NAMALWA (cell line): ENCODE data around the gene SMIM24.
"Not testable (repeated sequence)": the region's sequence is repeated elsewhere in the genome, so short reads cannot be mapped to it uniquely, and the experiment has no call there.

Experiments used
- DNase-seq: peaks from one replicate; pipeline ENCODE4 v3.0.0-alpha.2; 2015; ENCODE audit warnings: low spot score

The SMIM24 gene

DNA sequence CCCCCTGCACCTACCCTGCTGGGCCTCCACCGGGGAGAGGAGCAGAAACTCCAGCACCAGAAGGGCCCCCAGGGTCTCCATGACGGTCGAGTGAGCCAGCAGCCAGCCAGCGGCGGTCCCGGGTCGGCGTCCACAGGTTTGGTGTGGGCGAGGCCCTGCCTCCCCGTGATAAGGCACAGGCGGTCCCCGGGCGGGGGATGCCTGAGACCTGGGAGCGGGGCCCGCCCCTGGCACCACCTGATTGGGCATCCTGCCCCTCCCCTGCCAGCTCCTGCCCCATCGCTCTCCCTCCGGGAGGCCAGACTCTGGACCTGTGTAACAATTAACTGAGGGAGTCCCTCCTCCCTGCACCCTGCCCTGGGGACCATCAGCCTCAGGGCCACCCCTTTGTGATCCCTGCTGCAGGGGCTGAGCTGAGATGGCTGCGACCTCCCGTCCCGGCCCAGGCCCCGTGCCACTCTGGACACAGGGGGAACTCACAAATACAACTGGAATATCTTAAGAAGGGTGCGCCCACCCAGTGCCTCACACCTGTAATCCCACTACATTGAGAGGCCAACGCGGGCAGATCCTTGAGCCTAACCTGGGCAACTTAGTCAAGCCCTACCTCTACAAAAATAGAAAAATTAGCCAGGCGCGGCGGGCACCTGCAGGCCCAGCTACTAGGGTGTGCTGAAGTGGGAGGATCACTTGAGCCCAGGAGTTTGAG lies at the start of gene SMIM24:
Gene SMIM24 (minus strand): TSS at position 143 of the 709 bp plus-strand sequence. CDS start 62 bp downstream, at position 81.
- peak; percentile 48 for DNase-seq

DNA sequence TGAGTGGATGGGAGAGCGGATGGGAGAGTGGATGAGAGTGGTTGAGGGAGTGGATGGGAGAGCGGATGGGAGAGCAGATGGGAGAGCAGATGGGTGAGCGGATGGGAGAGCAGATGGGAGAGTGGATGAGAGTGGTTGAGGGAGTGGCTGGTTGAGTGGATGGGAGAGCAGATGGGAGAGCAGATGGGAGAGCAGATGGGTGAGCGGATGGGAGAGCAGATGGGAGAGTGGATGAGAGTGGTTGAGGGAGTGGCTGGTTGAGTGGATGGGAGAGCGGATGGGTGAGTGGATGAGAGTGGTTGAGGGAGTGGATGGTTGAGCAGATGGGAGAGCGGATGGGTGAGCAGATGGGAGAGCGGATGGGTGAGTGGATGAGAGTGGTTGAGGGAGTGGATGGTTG lies 49.0 kb upstream of the SMIM24 start:
- DNase-seq, result not testable (repeated sequence)

GRCh38 chr19:3528539-3529211 lies 48.4 kb upstream of the SMIM24 start:
- no peak for DNase-seq

DNA sequence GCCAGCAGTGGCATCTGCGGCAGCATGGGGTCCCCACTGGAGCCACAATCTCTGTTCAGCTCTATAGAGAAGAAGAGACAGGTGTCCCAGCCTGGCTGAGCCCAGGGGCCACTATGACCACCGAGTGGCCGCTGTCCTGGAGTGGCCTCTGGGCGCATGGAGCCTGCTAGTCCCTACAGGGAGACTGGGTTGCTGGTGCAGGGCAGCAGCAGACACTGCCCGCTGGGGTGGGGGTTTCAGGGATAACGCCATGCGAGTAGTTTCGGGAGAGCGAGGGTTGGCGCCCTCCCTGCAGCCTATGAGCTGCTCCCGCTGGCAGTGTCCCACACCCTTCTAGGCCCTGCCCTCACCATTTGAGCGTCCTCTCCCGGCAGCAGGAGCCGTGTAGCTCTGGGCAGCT lies 47.8 kb upstream of the SMIM24 start:
- DNase-seq, result no peak

- DNase-seq, result no peak
Observed at GRCh38 chr19:3527238-3527910, 47.0 kb upstream of the SMIM24 start.

DNA sequence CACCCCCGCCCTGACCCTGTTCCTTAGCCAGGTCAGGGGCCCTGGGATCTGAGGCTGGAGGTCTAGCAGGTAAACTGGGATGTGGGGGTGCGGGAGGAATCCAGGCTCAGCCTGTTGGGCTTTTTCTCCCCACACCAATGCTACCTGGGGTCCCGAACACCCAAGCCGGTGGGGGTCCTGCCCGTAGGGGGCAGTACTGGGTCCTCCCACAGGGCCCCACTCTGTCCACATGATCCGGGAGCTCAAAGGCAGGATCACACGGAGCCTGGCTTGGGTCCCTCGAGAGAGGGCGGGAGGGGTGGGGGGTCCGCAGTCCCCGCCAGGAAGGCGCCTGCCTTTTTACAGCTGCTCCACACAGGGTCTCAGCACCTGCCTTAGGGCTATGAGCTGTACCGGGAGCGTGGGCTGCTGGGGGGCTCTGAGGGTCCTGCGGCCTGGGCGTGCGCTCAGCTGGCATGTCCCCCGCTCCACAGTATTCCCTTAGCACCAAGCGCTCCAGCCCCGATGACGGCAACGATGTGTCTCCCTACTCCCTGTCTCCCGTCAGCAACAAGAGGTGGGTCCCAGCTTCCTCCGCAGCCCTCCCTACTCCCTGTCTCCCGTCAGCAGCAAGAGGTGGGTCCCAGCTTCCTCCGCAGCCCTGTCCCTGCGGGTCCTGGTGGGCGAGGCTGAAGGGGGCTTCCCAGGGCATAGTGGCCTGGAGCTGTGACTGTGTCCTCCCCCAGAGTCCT lies 46.3 kb upstream of the SMIM24 start:
- DNase-seq, result no peak

GRCh38 chr19:3524904-3525451 lies 44.7 kb upstream of the SMIM24 start:
- DNase-seq, result no peak

- DNase-seq, result no peak
Observed at GRCh38 chr19:3524078-3524842, 43.9 kb upstream of the SMIM24 start.

- DNase-seq, result no peak
Observed at GRCh38 chr19:3523361-3524077, 43.2 kb upstream of the SMIM24 start.

- no peak for DNase-seq
Observed at GRCh38 chr19:3522421-3523360, 42.4 kb upstream of the SMIM24 start.

DNA sequence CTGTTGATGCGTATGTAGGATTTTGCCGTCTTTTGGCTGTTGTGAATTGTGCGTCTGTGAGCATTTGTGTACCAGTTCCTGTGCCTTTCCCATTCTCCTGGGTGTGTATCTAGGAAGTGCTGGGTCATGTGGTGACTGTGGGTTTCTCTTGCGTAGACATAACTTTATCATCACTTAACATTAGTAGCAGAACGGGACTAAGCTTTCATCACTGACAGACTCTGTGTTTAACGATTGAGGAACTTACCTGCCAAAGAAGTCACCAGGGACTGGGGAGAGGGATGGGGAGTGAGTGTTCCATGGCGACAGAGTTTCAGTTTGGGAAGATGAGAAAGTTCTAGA lies 40.8 kb upstream of the SMIM24 start:
- no peak for DNase-seq

DNA sequence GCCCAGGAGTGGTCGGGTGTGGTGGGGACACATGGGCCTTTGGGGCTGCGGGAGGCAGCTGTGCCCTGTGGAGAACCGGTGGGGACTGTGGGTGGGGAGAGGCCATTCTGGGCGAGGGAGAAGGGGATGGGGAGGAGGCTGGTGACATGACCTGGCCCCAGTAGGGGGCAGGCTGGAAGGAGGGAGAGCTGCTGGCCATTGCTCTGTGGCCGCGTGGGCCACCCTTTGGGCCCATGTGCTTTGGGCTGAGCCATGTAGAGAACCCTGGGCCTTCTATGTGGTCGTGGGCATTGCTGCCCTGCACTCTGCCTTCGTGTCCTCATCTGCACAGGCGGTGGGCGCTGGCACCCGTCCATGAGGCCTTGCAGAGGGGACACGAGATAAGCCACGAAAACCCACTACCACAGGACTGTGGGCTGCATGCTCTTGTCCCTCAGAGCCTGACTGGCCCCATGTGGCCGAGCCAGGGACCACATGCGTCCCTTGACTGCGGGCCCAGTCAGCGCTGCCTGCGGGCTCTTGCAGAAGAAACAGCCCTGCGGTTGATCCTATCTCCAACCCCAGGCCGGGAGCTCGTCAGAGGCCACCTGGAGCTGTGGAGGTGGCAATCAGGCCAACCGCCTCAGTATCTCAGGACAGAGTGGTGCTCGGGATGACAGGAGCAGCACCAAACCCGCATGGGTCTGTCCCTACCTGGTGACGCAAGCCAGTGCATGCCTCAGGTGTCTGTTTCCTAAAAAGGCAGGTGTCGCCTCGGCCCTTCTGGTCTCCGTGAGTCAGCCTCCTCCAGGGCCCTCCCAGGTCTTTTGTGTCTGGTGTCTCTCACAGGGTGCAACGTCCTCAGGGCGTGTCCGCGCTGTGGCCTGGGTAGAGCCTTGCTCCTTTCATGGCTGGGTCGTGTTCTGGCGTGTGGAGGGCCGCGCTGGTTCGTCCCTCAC lies 40.1 kb upstream of the SMIM24 start:
- DNase-seq, result no peak

DNA sequence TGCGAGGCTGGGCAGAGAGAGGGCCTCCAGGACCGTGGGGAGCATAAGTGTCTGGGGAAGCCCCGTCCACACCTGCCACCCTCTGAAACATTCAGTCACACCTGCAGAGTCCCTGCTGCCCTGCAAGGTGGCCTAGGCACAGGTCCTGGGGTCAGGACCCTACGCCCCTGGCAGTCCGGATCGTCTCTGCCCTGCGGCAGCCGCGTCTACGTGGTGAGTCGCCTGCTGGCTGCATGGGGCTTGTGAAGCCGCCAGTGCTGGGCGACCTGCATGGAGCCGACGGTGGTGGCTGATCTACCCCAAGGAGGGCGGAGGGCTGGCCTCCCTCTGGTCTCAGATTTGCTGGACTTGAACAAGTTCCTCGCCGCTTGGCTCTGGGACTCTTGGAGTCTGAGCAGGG lies 38.8 kb upstream of the SMIM24 start:
- no peak for DNase-seq

DNA sequence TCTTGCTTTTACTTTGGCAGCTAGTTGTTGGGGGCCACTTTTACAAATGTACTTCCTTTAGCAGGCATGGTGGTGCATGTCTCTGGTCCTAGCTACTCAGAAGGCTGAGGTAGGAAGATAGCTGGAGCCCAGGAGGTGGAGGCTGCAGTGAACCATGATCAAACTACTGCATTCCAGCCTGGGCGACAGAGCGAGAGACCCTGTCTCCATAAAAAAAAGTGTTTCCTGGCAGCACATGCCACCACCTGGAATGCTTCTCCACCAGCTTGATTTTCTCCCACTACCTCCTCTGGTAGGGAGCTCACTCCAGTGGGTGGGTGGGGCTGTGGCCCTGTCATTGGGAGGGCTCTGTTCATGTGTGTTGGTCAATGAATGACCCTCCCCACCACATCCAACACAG lies 38.3 kb upstream of the SMIM24 start:
- no peak for DNase-seq

GRCh38 chr19:3518255-3518654 lies 37.9 kb upstream of the SMIM24 start:
- DNase-seq, result no peak

DNA sequence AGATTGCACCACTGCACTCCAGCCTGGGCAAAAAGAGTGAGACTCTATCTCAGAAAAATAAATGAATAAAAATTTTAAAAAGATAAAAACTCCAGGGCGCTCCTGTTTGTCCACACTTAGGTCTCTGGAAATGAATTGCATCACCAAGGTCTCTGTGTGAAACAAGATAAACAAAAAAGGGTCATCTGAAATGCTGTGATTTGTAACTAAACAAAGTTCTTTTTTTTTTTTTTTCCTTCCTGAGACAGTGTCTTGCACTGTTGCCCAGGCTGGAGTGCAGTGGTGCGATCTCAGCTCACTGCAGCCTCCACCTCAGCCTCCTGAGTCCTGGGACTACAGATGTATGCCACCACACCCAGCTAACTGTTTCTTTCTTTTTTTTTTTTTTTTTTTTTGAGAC lies 37.3 kb upstream of the SMIM24 start:
- DNase-seq, result no peak

DNA sequence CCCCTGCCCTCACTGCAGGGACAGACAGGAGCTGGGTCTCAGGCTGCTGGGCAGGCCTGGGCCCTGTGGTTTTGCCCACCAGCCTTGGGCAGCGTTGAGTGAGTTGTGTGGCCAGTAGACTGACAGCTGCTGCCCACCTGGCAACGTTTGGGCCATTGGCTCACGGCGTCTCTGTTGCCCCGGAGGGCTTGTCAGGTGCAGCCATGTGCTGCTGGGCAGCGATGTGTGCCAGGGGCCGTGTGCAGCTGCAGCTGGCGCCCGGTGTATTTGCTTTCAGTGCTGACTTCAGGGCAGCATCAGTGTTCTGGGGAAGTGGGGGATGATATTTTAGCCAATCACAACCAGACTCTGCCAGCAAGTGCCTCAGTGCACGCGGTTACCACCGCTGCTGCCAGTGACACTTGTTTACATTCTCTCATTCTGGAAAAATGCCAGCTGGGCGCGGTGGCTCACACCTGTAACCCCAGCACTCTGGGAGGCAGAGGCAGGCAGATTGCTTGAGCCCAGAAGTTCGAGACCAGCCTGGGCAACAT lies 36.4 kb upstream of the SMIM24 start:
- DNase-seq, result peak; percentile 98

DNA sequence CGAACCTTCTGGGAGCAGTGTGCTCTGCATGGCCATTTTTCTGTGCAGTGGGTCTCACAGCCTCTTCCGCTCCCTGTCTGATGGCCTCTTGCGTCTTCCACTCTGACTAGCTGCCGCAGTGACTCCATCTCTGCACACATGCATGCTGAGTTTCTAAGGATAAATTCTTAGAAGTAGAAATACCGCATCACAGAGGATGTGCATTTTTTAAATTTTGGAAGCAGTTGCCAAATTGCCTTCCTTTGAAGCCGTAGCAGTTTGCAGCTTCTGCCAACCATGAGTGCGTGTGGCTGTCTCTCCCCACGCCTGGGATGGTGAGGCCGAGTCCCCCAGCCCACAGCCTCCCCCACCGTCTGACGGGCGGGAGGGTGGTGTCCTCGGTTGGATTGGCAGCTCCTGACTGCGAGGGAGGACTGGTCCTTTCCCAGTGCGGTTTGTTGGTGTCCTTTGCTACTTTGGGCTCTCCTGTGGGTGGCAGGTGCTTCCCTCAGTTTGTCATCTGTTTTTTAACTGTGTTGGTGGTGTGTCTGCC lies 35.6 kb upstream of the SMIM24 start:
- DNase-seq, result peak; percentile 51
